Aorta (tissue), 5 donors: Measurements from ENCODE around the gene NFIA. TPM values are rescaled to one million over a fixed set of nuclear protein-coding genes. Genes with fewer than 3 reads are reported as not detected.

Experiments
- ATAC-seq: fragments of 200-7000 bp; cut with Tn5 transposase; one replicate; pipeline ENCODE4 v1.9.1; 2022; ENCODE audit warnings: moderate library complexity; ENCODE audit not compliant: low FRiP score
- DNase-seq, 2 donors: peaks; one replicate each; pipeline ENCODE4 v3.0.0-alpha.2; 2020
- H3K27ac ChIP-seq, 2 donors: one replicate each; pipeline ENCODE4 v1.5.1; 2013; ENCODE audit warnings: low read length in 2 of 2, mild to moderate bottlenecking in 2 of 2, moderate library complexity in 2 of 2, control low read depth in 1 of 2, inconsistent platforms in 1 of 2, low read depth in 1 of 2
- H3K27me3 ChIP-seq, 2 donors: one replicate each; pipeline ENCODE4 v1.6.1; 2013; ENCODE audit warnings: control low read depth in 1 of 2, low read length in 1 of 2, mild to moderate bottlenecking in 1 of 2, moderate library complexity in 1 of 2; ENCODE audit not compliant: insufficient read depth in 2 of 2, control insufficient read depth in 1 of 2
- H3K36me3 ChIP-seq, 2 donors: one replicate each; pipeline ENCODE4 v1.6.1; 2013; ENCODE audit warnings: control low read depth in 1 of 2, low read length in 1 of 2, mild to moderate bottlenecking in 1 of 2; ENCODE audit not compliant: insufficient read depth in 2 of 2, control insufficient read depth in 1 of 2
- H3K4me1 ChIP-seq, 2 donors: one replicate each; pipeline ENCODE4 v1.6.1; 2013; ENCODE audit warnings: low read length in 2 of 2, control low read depth in 1 of 2, mild to moderate bottlenecking in 1 of 2, moderate library complexity in 1 of 2; ENCODE audit not compliant: insufficient read depth in 2 of 2, control insufficient read depth in 1 of 2
- H3K4me3 ChIP-seq, 2 donors: one replicate each; pipeline ENCODE4 v1.5.1; 2013; ENCODE audit warnings: low read length in 2 of 2, control low read depth in 1 of 2, mild to moderate bottlenecking in 1 of 2
- H3K9me3 ChIP-seq: one replicate; pipeline ENCODE4 v1.6.1; 2013; ENCODE audit warnings: mild to moderate bottlenecking, low read length; ENCODE audit not compliant: control insufficient read depth
- WGBS, 2 donors: extraction: QIAGEN DNeasy Blood & Tissue Kit; methylation state at CpG; one replicate each; pipeline ENCODE4 v1.1.7; 2013; 5-methylcytosine and 5-hydroxymethylcytosine counted together
- intact Hi-C, 2 donors: fragments of 100-400 bp; cut with DNase I; formaldehyde crosslinking; loops; one replicate each; pipeline versions ENCODE4 v1.14.2 to v1.15.0; 2022
- polyA plus RNA-seq, 2 donors: library from polyadenylated mRNA; stranded (reverse); fragments of 200-250 nt; gene quantifications; one replicate each; pipeline ENCODE4 v1.2.3, GENCODE V29; 2013
- total RNA-seq, 2 donors: library from RNA; stranded (reverse); fragmentation: NEBNext Ultra II Directional; extraction: Animal tissue kit (Norgen Biotek cat#: 25700); gene quantifications; one replicate each; pipeline ENCODE4 v1.2.1, GENCODE V29; 2021
- donor health status: healthy with polysubstance abuse.
- donor health status: Bipolar disorder and iron deficiency.
- donor health status: DM: no; HTN: no; CAD: no.
- donor health status: DM: no; HTN: no; CAD: no.
- donor health status: DM: yes; HTN: yes; CAD: no.

The NFIA gene
- total and polyA plus RNA-seq, 4 donors, result 15.3 to 221 (median 82.4) TPM

- Histone ChIP-seq H3K4me1 (peaks cover 13 to 24% of the 10 kb centered on the region in 2 donors), H3K36me3 (no peaks in the 10 kb centered on the region), H3K9me3 (no peaks in the 10 kb centered on the region), H3K4me3 (no peak overlapping the region), H3K27ac (peak overlapping the region; percentile 18 to 36), H3K27me3 (no peaks in the 10 kb centered on the region)
- 67 to 73% methylated on average over 1 of the region's 1 CpG for WGBS, 2 donors
- intact Hi-C loops, result loop anchor here in 1 of 2 donors (5.0 kb wide), 1 partner anchor 33 kb away; no protein-coding TSS in a partner anchor
- no peak for ATAC-seq
- no peak for DNase-seq
Measured at GRCh38 chr1:61149010-61149860, 66.9 kb downstream of the NFIA start.

DNA sequence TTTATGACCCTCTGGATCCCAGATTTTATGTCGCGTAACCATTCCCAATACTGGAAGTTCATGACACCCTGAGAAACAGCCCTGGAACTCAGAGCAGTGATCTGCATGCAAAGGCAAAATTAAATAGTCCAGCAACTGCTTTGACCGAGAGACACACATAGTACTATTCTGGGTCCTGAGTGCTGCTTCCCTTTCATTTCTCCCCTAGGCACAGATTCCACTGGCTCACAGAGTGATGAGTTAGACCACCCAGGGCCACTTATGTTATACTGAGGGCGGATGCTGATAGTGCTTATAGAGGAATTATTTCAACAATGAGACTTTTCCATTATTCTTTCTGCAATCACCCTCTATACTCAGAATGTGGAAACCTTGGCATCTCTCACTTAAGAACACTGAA, 69.2 kb downstream of the NFIA start:
- no peaks in the 10 kb centered on the region for H3K36me3 ChIP-seq
- no peaks in the 10 kb centered on the region for H3K9me3 ChIP-seq
- H3K27me3 ChIP-seq, result no peaks in the 10 kb centered on the region
- no peak overlapping the region for H3K4me3 ChIP-seq
- peaks cover 13 to 26% of the 10 kb centered on the region in 2 donors for H3K4me1 ChIP-seq
- peak overlapping the region; percentile 33 to 34 for H3K27ac ChIP-seq
- intact Hi-C loops, result no loop called here
- no peak for ATAC-seq
- no peak for DNase-seq
- 82% methylated on average over 4 of the region's 4 CpGs for WGBS, 2 donors

DNA sequence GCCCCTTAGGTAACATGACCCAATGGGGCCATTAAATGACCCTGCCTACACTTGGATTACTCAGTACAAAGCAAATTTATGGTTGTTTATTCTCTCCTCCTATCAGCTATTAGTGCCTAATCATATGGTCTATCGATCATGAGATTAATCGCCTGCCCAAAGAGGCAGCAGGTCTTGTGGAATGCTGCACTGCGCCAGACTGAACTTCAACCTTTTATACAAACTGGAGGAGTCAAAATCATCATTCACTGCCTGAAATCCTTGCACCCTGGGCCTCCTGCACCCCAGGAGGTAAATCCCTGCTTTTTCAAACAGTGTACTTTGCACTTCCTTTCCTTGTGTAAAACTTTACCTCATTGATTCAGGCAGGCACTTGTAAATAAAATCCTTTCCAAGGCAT, 69.7 kb downstream of the NFIA start:
- intact Hi-C loops, result no loop called here
- Histone ChIP-seq H3K27me3 (no peaks in the 10 kb centered on the region), H3K9me3 (no peaks in the 10 kb centered on the region), H3K4me1 (peaks cover 13 to 29% of the 10 kb centered on the region in 2 donors), H3K36me3 (no peaks in the 10 kb centered on the region), H3K27ac (peak overlapping the region; percentile 54 to 57), H3K4me3 (no peak overlapping the region)
- DNase-seq, result no peak
- no peak for ATAC-seq
- WGBS, 2 donors, result 52 to 53% methylated on average over 3 of the region's 3 CpGs

DNA sequence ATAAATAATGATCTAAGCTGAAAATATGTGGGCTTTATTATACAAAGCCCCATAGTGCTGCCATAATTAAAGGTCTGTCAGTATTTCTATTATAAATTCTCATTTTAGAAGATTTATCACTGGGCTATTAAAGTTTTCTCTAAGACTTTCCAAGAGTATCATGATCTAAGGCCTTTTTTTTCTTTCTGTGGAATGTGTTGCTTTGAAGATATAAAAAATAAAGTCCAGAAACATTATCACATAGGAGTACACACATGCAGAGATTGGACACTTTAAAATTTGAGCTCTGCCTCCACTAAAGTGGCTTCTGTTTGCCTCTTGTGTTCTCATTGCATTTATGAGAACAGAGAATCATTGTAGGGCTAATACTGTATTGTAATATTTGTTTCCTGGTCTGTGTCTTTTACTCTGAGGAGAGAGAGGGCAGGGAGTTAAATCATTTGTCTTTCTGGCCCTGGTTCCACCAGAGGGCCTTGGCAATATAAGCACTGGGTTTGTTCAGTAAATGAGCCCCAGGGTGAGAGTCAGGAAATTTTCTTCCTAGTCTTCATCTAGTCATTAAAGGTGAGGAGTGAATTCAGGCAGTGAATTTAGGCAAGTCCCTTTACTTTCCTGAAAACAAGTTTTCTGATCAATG, 70.2 kb downstream of the NFIA start:
- H3K9me3 ChIP-seq, result no peaks in the 10 kb centered on the region
- DNase-seq (no peak), ATAC-seq (no peak)
- peaks cover 13 to 29% of the 10 kb centered on the region in 2 donors for H3K4me1 ChIP-seq
- H3K36me3 ChIP-seq, result no peaks in the 10 kb centered on the region
- H3K27me3 ChIP-seq, result no peaks in the 10 kb centered on the region
- intact Hi-C loops, result no loop called here
- no peak overlapping the region for H3K4me3 ChIP-seq
- H3K27ac ChIP-seq, result no peak overlapping the region

- intact Hi-C loops, result no loop called here
- WGBS, 2 donors, result 5 to 6% methylated on average over 4 of the region's 4 CpGs
- peaks cover 4 to 12% of the 10 kb centered on the region in 2 donors for H3K4me1 ChIP-seq
Measured at GRCh38 chr1:61156576-61157467, 74.5 kb downstream of the NFIA start.

DNA sequence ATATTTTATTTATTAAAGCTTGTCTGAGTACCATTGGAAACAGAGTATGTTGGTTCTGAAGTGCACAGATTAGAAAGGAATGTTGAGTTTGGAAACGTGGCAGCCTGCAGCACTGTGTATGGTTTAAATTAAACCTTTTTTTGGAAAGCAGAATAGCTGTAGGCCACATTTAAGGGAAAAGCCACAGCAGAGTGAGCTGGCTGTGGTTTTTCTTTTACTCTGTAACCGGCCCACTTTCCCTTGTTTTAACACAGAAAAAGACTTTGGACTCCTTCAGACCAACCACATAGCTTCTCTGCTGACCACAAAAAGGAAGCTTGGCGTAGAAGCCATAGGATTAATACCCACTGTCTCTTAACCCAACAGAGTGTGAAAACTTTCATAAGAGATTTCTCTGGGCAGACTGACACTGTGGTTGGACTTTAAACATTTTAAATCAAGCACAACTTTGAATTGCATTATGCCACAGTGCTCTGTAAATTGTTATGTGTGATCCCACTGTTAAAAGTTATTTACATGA, 75.2 kb downstream of the NFIA start:
- H3K36me3 ChIP-seq, result no peaks in the 10 kb centered on the region
- intact Hi-C loops, result no loop called here
- DNase-seq, result no peak
- H3K4me1 ChIP-seq, result peaks cover 4 to 8% of the 10 kb centered on the region in 2 donors
- H3K27ac ChIP-seq, result peak overlapping the region; percentile 93 to 96
- ATAC-seq, result peak; percentile 73
- H3K9me3 ChIP-seq, result no peaks in the 10 kb centered on the region
- peak overlapping the region in 1 of 2 donors; percentile 41 for H3K4me3 ChIP-seq
- H3K27me3 ChIP-seq, result no peaks in the 10 kb centered on the region
- 0% methylated on average over 3 of the region's 3 CpGs for WGBS, 2 donors

More at GRCh38 chr1:61156576-61157467, 74.5 kb downstream of the NFIA start:
- ATAC-seq, result peak; percentile 17
- Histone ChIP-seq H3K36me3 (no peaks in the 10 kb centered on the region), H3K27me3 (no peaks in the 10 kb centered on the region), H3K4me3 (peak overlapping the region in 1 of 2 donors; percentile 41), H3K9me3 (no peaks in the 10 kb centered on the region), H3K27ac (peak overlapping the region; percentile 91 to 96)
- no peak for DNase-seq

DNA sequence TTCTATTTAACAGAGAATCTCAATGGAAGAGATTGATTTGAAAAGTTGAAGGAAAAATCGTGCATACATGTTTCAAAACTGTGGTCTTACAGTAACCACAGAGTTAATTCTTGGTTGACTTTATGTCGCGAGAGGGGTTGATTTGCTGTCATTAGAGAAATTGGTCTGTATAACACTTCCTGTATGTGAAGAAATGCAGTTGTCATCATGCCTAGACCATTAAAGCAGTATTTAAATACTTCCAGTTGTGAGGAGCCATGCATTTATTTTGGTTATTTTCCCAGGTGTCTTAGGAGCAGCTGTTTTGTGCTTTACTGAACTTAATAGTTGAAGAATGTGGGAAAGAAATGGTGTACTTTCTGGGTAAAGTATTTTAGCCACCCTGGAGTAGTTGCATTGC, 76.2 kb downstream of the NFIA start:
- Histone ChIP-seq H3K27me3 (no peaks in the 10 kb centered on the region), H3K27ac (no peak overlapping the region), H3K9me3 (no peaks in the 10 kb centered on the region), H3K4me1 (peaks cover 3 to 8% of the 10 kb centered on the region in 2 donors), H3K4me3 (no peak overlapping the region), H3K36me3 (no peaks in the 10 kb centered on the region)
- intact Hi-C loops, result no loop called here
- ATAC-seq (no peak), DNase-seq (no peak)
- 11 to 13% methylated on average over 3 of the region's 3 CpGs for WGBS, 2 donors

- no peak for ATAC-seq
Measured at GRCh38 chr1:61160526-61160925, 78.2 kb downstream of the NFIA start.

More at GRCh38 chr1:61160526-61160925, 78.2 kb downstream of the NFIA start:
- Histone ChIP-seq H3K36me3 (no peaks in the 10 kb centered on the region), H3K27ac (peak overlapping the region; percentile 22 to 67), H3K4me3 (no peak overlapping the region), H3K9me3 (no peaks in the 10 kb centered on the region), H3K27me3 (no peaks in the 10 kb centered on the region), H3K4me1 (peaks cover 6 to 8% of the 10 kb centered on the region in 2 donors)
- no peak for DNase-seq
- WGBS, 2 donors, result 74 to 75% methylated on average over 4 of the region's 4 CpGs
- intact Hi-C loops, result no loop called here
